Measurements from ENCODE around the gene HFE. TPM values are rescaled to one million over a fixed set of nuclear protein-coding genes. Genes with fewer than 3 reads are reported as not detected.
A peak's percentile ranks its signal among the peaks of the same experiment; 100 is the strongest.

The HFE gene
- total and polyA plus RNA-seq, 2 of the 13 experiments (the other 11 are each of a cell fraction or from before 2014, with no cell fraction given) = 3.7 to 6.3 TPM

DNA sequence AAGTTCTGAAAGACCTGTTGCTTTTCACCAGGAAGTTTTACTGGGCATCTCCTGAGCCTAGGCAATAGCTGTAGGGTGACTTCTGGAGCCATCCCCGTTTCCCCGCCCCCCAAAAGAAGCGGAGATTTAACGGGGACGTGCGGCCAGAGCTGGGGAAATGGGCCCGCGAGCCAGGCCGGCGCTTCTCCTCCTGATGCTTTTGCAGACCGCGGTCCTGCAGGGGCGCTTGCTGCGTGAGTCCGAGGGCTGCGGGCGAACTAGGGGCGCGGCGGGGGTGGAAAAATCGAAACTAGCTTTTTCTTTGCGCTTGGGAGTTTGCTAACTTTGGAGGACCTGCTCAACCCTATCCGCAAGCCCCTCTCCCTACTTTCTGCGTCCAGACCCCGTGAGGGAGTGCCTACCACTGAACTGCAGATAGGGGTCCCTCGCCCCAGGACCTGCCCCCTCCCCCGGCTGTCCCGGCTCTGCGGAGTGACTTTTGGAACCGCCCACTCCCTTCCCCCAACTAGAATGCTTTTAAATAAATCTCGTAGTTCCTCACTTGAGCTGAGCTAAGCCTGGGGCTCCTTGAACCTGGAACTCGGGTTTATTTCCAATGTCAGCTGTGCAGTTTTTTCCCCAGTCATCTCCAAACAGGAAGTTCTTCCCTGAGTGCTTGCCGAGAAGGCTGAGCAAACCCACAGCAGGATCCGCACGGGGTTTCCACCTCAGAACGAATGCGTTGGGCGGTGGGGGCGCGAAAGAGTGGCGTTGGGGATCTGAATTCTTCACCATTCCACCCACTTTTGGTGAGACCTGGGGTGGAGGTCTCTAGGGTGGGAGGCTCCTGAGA lies at the start of gene HFE (continued):
- TF ChIP-seq, protein P1, sequence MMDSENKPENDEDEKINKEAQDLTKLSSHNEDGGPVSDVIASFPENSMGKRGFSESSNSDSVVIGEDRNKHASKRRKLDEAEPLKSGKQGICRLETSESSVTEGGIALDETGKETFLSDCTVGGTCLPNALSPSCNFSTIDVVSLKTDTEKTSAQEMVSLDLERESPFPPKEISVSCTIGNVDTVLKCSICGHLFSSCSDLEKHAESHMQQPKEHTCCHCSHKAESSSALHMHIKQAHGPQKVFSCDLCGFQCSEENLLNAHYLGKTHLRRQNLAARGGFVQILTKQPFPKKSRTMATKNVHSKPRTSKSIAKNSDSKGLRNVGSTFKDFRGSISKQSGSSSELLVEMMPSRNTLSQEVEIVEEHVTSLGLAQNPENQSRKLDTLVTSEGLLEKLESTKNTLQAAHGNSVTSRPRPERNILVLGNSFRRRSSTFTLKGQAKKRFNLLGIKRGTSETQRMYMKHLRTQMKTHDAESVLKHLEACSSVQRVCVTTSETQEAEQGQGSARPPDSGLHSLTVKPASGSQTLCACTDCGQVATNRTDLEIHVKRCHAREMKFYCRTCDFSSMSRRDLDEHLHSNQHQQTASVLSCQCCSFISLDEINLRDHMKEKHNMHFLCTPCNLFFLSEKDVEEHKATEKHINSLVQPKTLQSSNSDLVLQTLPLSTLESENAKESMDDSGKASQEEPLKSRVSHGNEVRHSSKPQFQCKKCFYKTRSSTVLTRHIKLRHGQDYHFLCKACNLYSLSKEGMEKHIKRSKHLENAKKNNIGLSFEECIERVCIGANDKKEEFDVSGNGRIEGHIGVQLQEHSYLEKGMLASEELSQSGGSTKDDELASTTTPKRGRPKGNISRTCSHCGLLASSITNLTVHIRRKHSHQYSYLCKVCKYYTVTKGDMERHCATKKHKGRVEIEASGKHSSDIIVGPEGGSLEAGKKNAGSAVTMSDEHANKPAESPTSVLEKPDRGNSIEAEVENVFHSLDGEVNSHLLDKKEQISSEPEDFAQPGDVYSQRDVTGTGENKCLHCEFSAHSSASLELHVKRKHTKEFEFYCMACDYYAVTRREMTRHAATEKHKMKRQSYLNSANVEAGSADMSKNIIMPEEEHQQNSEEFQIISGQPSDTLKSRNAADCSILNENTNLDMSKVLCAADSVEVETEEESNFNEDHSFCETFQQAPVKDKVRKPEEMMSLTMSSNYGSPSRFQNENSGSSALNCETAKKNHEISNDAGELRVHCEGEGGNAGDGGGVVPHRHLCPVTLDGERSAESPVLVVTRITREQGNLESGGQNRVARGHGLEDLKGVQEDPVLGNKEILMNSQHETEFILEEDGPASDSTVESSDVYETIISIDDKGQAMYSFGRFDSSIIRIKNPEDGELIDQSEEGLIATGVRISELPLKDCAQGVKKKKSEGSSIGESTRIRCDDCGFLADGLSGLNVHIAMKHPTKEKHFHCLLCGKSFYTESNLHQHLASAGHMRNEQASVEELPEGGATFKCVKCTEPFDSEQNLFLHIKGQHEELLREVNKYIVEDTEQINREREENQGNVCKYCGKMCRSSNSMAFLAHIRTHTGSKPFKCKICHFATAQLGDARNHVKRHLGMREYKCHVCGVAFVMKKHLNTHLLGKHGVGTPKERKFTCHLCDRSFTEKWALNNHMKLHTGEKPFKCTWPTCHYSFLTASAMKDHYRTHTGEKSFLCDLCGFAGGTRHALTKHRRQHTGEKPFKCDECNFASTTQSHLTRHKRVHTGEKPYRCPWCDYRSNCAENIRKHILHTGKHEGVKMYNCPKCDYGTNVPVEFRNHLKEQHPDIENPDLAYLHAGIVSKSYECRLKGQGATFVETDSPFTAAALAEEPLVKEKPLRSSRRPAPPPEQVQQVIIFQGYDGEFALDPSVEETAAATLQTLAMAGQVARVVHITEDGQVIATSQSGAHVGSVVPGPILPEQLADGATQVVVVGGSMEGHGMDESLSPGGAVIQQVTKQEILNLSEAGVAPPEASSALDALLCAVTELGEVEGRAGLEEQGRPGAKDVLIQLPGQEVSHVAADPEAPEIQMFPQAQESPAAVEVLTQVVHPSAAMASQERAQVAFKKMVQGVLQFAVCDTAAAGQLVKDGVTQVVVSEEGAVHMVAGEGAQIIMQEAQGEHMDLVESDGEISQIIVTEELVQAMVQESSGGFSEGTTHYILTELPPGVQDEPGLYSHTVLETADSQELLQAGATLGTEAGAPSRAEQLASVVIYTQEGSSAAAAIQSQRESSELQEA (CRISPR knock-in tag; IDR thresholded peaks at IDR 0.05; ENCODE audit: not compliant biosample characterization) = no peak
- TF ChIP-seq, protein P2, sequence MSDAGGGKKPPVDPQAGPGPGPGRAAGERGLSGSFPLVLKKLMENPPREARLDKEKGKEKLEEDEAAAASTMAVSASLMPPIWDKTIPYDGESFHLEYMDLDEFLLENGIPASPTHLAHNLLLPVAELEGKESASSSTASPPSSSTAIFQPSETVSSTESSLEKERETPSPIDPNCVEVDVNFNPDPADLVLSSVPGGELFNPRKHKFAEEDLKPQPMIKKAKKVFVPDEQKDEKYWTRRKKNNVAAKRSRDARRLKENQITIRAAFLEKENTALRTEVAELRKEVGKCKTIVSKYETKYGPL (CRISPR knock-in tag; IDR thresholded peaks at IDR 0.05) = no peak
- TF ChIP-seq HDAC2 (CRISPR knock-in tag; IDR thresholded peaks at IDR 0.05) (0 out of 2 replicates have a peak, but pooled peaks have one; percentile 7), ZNF589 (CRISPR knock-in tag; conservative IDR thresholded peaks at IDR 0.05) (no peak), ERF (CRISPR knock-in tag; IDR thresholded peaks at IDR 0.05) (peak; percentile 11; the same call in 1 of the 2 replicates), ZNF232 (CRISPR knock-in tag; IDR thresholded peaks at IDR 0.05; ENCODE audit: borderline replicate concordance) (peak; percentile 14; the same call in 1 of the 2 replicates), GFI1 (CRISPR knock-in tag; IDR thresholded peaks at IDR 0.05; ENCODE audit: borderline replicate concordance) (peak; percentile 68), HDAC6 (IDR thresholded peaks at IDR 0.05; ENCODE audit: low read depth, low read length) (no peak), ZNF703 (CRISPR knock-in tag; IDR thresholded peaks at IDR 0.05; ENCODE audit: borderline replicate concordance) (peak; percentile 37; the same call in 1 of the 2 replicates), ARHGAP35 (CRISPR knock-in tag; IDR thresholded peaks at IDR 0.05; ENCODE audit: borderline replicate concordance) (no peak; the same call in 1 of the 2 replicates), SETDB1 (CRISPR knock-in tag; IDR thresholded peaks at IDR 0.05; ENCODE audit: borderline replicate concordance) (no peak), MEF2D (CRISPR knock-in tag; IDR thresholded peaks at IDR 0.05) (no peak), ZFP36 (IDR thresholded peaks at IDR 0.05; ENCODE audit: borderline replicate concordance, low read depth, low read length, partially characterized antibody) (no peak), ZMYM3 (CRISPR knock-in tag; IDR thresholded peaks at IDR 0.05) (no peak), NR2F2 (IDR thresholded peaks at IDR 0.05; ENCODE audit: borderline replicate concordance, low read depth) (0 out of 2 replicates have a peak, but pooled peaks have one; percentile 14)
- TF ChIP-seq, protein P3, sequence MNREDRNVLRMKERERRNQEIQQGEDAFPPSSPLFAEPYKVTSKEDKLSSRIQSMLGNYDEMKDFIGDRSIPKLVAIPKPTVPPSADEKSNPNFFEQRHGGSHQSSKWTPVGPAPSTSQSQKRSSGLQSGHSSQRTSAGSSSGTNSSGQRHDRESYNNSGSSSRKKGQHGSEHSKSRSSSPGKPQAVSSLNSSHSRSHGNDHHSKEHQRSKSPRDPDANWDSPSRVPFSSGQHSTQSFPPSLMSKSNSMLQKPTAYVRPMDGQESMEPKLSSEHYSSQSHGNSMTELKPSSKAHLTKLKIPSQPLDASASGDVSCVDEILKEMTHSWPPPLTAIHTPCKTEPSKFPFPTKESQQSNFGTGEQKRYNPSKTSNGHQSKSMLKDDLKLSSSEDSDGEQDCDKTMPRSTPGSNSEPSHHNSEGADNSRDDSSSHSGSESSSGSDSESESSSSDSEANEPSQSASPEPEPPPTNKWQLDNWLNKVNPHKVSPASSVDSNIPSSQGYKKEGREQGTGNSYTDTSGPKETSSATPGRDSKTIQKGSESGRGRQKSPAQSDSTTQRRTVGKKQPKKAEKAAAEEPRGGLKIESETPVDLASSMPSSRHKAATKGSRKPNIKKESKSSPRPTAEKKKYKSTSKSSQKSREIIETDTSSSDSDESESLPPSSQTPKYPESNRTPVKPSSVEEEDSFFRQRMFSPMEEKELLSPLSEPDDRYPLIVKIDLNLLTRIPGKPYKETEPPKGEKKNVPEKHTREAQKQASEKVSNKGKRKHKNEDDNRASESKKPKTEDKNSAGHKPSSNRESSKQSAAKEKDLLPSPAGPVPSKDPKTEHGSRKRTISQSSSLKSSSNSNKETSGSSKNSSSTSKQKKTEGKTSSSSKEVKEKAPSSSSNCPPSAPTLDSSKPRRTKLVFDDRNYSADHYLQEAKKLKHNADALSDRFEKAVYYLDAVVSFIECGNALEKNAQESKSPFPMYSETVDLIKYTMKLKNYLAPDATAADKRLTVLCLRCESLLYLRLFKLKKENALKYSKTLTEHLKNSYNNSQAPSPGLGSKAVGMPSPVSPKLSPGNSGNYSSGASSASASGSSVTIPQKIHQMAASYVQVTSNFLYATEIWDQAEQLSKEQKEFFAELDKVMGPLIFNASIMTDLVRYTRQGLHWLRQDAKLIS (CRISPR knock-in tag; IDR thresholded peaks at IDR 0.05) = no peak
